Measurements from ENCODE around the gene MYOM1.

MYOM1 gene

DNA sequence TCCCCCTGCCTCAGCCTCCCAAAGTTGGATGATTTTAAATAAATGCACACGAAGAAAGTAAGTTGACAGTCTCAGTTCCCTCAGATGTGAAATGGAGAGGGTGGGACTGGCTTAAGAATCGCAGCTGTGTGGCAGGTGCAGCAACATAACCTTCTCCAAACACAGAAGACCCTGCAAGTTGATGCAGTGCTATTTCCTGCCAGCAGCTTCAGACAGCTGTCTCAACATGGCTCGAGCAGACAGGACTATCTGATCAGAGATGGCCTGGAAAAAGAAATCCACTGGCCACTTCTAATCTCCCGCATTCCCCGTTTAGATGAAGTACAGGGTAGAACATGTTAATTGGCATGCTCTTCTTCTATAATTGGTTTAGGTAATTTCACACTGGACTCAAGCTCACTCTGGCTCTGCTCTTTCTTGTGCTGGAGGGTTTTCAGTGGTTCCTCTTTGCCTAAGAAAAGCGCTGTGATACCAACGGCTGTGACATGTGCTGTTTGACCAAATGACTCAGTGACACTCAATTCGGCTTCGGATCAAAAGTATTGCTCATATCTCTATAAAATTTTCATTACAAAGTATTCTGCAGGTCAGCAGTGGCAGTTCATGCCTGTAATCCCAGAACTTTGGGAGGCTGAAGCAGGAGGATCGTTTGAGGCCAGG lies 40.2 kb downstream of the MYOM1 start:
- TF ChIP-seq, protein P1, sequence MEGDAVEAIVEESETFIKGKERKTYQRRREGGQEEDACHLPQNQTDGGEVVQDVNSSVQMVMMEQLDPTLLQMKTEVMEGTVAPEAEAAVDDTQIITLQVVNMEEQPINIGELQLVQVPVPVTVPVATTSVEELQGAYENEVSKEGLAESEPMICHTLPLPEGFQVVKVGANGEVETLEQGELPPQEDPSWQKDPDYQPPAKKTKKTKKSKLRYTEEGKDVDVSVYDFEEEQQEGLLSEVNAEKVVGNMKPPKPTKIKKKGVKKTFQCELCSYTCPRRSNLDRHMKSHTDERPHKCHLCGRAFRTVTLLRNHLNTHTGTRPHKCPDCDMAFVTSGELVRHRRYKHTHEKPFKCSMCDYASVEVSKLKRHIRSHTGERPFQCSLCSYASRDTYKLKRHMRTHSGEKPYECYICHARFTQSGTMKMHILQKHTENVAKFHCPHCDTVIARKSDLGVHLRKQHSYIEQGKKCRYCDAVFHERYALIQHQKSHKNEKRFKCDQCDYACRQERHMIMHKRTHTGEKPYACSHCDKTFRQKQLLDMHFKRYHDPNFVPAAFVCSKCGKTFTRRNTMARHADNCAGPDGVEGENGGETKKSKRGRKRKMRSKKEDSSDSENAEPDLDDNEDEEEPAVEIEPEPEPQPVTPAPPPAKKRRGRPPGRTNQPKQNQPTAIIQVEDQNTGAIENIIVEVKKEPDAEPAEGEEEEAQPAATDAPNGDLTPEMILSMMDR (IDR thresholded peaks at IDR 0.05; ENCODE audit: control insufficient read depth, insufficient read depth, low read depth, low read length, missing control alignments): no peak
- no peak for DNase-seq (ENCODE audit: low read depth)
- no peak overlapping the region for H3K4me3 ChIP-seq (ENCODE audit: control insufficient read depth, low read depth, low read length)

DNA sequence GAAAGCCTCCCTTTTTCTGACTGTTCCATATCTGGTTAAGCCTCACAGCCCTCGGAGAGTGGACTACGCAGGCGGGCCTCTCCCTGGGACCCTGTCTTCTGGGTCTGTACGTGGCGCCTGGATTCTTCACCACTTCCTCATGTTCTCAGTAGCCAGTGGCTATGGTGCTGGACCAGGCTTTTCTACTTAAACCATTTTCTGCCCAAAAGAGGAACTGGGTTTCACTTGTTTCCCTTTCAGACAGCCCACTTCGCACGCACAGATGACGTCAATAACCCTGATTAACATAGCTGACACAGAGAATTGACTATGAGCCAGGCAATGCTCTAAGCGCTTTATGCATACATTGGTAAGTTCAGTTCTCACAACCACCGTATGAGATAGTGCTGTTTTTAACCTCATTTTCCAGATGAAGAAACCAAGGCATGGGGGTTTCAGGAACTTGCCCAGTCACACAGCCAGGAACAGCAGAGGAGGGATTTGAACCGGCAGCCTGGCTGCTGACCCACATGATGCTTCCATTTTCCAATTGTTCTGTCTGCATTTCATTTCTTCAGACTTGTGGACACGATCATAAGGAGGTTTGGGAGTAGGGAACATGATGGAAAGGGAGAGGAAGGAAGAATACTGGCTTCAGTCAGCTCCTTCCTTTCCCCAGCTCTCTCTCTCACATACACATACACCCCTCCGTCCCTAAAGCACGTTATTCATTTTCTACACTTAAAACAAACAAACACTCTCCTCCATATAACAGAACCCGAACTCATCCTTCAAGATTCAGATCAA lies 41.7 kb downstream of the MYOM1 start:
- TF ChIP-seq, protein P1 (IDR thresholded peaks at IDR 0.05; ENCODE audit: control insufficient read depth, insufficient read depth, low read depth, low read length, missing control alignments): no peak
- DNase-seq (ENCODE audit: low read depth): no peak
- no peak overlapping the region for H3K4me3 ChIP-seq (ENCODE audit: control insufficient read depth, low read depth, low read length)

DNA sequence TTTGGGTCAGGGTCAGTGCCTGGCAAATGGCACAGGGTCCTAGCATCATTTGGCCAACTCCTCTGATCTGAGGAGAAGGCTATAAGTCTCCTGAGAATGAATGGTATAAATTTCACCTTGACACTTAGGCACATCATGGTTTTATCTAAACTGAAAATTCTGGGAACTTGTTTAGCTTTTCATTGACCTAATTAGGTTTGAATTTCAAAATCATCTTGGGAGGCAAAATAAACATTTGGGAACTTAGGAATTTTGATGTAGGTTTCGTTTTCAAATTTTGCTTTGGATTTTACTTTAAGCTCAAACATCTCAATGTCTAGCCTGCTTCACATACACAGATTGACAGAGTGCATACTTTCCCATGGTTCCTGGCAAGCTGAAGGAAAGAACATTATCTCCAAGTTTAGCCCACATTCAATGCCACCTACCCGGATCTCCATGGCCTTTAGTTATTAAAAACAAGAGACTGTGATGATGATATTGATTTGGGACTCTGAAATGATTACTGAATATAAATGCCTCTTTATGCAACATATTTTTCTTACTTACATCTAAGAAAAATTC lies 44.5 kb downstream of the MYOM1 start:
- DNase-seq (ENCODE audit: low read depth): no peak
- TF ChIP-seq, protein P1 (IDR thresholded peaks at IDR 0.05; ENCODE audit: control insufficient read depth, insufficient read depth, low read depth, low read length, missing control alignments): no peak
- no peak overlapping the region for H3K4me3 ChIP-seq (ENCODE audit: control insufficient read depth, low read depth, low read length)

DNA sequence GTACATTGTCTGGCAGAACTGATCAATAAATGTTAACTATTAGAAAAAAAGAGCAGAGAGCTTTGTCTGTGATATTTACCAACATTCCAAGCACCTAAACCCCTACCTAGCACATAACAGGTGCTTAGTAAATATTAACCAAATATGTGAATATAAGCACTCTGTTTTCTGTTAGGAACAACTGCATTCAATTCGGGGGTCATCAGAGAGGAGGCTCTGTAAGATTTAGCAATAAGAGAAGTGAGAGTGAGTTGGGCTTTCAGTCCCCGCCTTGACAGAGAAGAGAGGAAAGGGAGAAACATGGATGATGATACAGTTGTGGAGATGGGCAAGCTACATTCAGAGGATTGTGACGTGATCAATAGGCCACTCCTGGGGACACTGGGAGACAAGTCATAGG lies 47.7 kb downstream of the MYOM1 start:
- no peak for DNase-seq (ENCODE audit: low read depth)
- no peak overlapping the region for H3K4me3 ChIP-seq (ENCODE audit: control insufficient read depth, low read depth, low read length)
- TF ChIP-seq, protein P1 (IDR thresholded peaks at IDR 0.05; ENCODE audit: control insufficient read depth, insufficient read depth, low read depth, low read length, missing control alignments): no peak

DNA sequence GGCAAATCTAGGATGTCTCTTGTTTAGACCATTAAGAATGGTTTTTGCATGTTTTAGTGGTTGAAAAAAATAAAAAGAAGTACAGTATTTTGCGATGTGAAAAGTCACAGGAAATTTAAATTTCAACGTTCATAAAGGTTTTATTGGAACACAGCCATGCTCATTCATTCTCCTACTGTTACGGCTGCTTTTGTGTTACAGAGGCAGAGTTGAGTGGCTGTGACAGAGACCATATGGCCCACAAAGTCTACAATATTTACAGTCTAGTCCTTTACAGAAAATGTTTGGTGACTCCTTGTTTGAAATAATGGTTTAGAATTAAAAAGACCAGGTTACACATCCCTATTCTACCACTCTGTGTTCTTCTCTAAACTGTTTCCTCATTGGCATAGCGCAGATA lies 48.1 kb downstream of the MYOM1 start:
- TF ChIP-seq, protein P1 (IDR thresholded peaks at IDR 0.05; ENCODE audit: control insufficient read depth, insufficient read depth, low read depth, low read length, missing control alignments): no peak

DNA sequence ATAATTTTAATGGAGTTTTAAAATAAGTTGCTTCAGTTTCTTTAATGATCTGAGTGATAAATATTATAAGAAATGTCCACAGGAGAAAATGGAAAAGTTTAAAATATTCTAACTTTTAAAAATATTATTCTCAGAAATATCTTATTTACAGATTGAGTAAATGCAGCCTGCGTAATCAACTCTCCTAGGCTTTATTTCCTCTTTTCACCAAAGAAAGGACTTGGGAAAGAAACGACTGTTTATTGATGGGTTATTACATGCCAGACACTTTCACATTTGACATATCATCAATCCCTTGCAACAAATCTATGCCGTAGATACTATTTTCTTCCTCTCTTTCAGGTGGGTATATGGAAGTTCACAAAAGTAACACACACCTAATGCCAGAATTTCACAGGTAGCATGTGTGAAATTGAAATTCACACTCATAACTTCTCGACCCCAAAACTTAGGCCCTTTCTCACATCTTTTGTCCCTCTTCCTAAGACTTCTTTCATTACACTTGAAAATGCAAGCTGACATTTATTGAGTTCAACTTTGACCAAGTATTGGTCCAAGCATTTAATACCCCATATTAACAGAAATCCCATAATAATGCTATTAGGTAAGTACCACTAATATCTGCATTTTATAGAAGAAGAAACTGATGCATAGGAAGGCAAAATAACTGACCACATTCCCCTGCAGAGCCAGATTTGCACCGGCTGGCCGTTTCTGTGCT lies 49.2 kb downstream of the MYOM1 start:
- TF ChIP-seq, protein P1 (IDR thresholded peaks at IDR 0.05; ENCODE audit: control insufficient read depth, insufficient read depth, low read depth, low read length, missing control alignments): no peak
- H3K4me3 ChIP-seq (ENCODE audit: control insufficient read depth, low read depth, low read length): no peak overlapping the region
- no peak for DNase-seq (ENCODE audit: low read depth)

More for the DNA sequence above, 48.1 kb downstream of the MYOM1 start:
- DNase-seq (ENCODE audit: low read depth): no peak
- no peak overlapping the region for H3K4me3 ChIP-seq (ENCODE audit: control insufficient read depth, low read depth, low read length)

Data from AG09309 (cell line).